Measurements from ENCODE around the gene TCHHL1.
A peak's percentile ranks its signal among the peaks of the same experiment; 100 is the strongest.

Gene TCHHL1

GRCh38 chr1:152038871-152039270 is 50.0 kb downstream of the TCHHL1 start:
- no peak for DNase-seq (ENCODE audit: low read depth in 2 of 2)

GRCh38 chr1:152036267-152037216 is 52.3 kb downstream of the TCHHL1 start, which contains the start of gene S100A11:
Gene S100A11 (minus strand): TSS chr1:152037004. CDS start chr1:152036915, 89 bp downstream.
- DNase-seq (ENCODE audit: low read depth in 2 of 2), result peak; percentile 65 to 79

- no peak for DNase-seq (ENCODE audit: low read depth in 2 of 2)
Measured at GRCh38 chr1:152035539-152036266, 53.2 kb downstream of the TCHHL1 start.

- DNase-seq (ENCODE audit: low read depth in 2 of 2), result peak; percentile 39 to 48
Measured at GRCh38 chr1:152034654-152035538, 54.0 kb downstream of the TCHHL1 start.

- DNase-seq (ENCODE audit: low read depth in 2 of 2), result no peak
Measured at GRCh38 chr1:152034324-152034653, 54.6 kb downstream of the TCHHL1 start.
